MM.1S (cell line): ENCODE data around the gene SPEF2.

Experiments used
- CTCF ChIP-seq: fragments of 300-600 bp; sonication (generic); IDR thresholded peaks from 2 replicates; pipeline ENCODE4 v1.5.1; 2016; ENCODE audit warnings: antibody characterized with exemption, low read length, mixed read lengths
- EZH2 ChIP-seq: fragments of 300-600 bp; sonication (generic); optimal IDR thresholded peaks from 2 replicates; pipeline ENCODE3; 2017; ENCODE audit warnings: low read depth, mild to moderate bottlenecking, antibody characterized with exemption, low read length, mixed read lengths

GRCh38 chr5:35640623-35641022 lies 23.0 kb downstream of the SPEF2 start:
- TF ChIP-seq CTCF (no peak), EZH2 (no peak)
